Kidney (tissue), 14 donors: ENCODE data around the gene EYA4. TPM values are rescaled to one million over a fixed set of nuclear protein-coding genes. Genes with fewer than 3 reads are reported as not detected.

ENCODE experiments used
- DNase-seq, 5 donors: peaks; one replicate each; pipeline ENCODE4 v3.0.0-alpha.2; 2013 to 2020
- FAIRE-seq: peaks from 2 replicates; lab custom pipeline; 2012; peaks lifted over from hg19 to GRCh38; lab: Jason Lieb, UNC
- H3K27ac ChIP-seq, 2 donors: one replicate each; pipeline ENCODE4 v1.7.0; 2013; ENCODE audit warnings: low read depth in 2 of 2, low read length in 2 of 2, inconsistent platforms in 1 of 2
- H3K27me3 ChIP-seq: one replicate; pipeline ENCODE4 v1.7.1; 2013; ENCODE audit warnings: low read length, inconsistent platforms; ENCODE audit not compliant: control insufficient read depth, insufficient read depth
- H3K36me3 ChIP-seq, 3 donors: one replicate each; pipeline versions ENCODE4 v1.7.0 to v1.7.1; 2013; ENCODE audit warnings: low read length in 3 of 3, control low read depth in 1 of 3, inconsistent platforms in 1 of 3; ENCODE audit not compliant: insufficient read depth in 3 of 3, control insufficient read depth in 2 of 3
- H3K4me1 ChIP-seq, 3 donors: one replicate each; pipeline versions ENCODE4 v1.7.0 to v1.7.1; 2013; ENCODE audit warnings: low read length in 3 of 3, inconsistent platforms in 1 of 3, low read depth in 1 of 3; ENCODE audit not compliant: control insufficient read depth in 2 of 3, insufficient read depth in 2 of 3
- H3K4me3 ChIP-seq, 3 donors: one replicate each; pipeline versions ENCODE4 v1.7.0 to v1.8.1; 2013; ENCODE audit warnings: low read length in 3 of 3, control low read depth in 1 of 3, inconsistent platforms in 1 of 3
- H3K9ac ChIP-seq, 3 donors: one replicate each; pipeline versions ENCODE4 v1.7.0 to v1.7.1; 2013; ENCODE audit warnings: low read length in 3 of 3, control low read depth in 1 of 3, inconsistent platforms in 1 of 3
- H3K9me3 ChIP-seq, 3 donors: one replicate each; pipeline versions ENCODE4 v1.7.0 to v1.7.1; 2013; ENCODE audit warnings: low read length in 3 of 3, control low read depth in 1 of 3, inconsistent platforms in 1 of 3; ENCODE audit not compliant: control insufficient read depth in 2 of 3, insufficient read depth in 1 of 3
- intact Hi-C: fragments of 100-400 bp; cut with DNase I; formaldehyde crosslinking; loops from one replicate; pipeline ENCODE4 v1.11.1; 2022
- polyA plus RNA-seq: library from polyadenylated mRNA; stranded (reverse); fragments of 350-450 nt; fragmentation: Illumina TruSeq; extraction: RNeasy Lipid Tissue Mini Kit (QIAGEN cat#74804); gene quantifications from one replicate; pipeline ENCODE4 v1.2.3, GENCODE V29; 2014; ENCODE audit warnings: low read depth, low replicate concordance; ENCODE audit not compliant: insufficient read depth
- total RNA-seq: library from RNA; stranded (reverse); fragmentation: NEBNext Ultra II Directional; extraction: Animal tissue kit (Norgen Biotek cat#: 25700); gene quantifications from one replicate; pipeline ENCODE4 v1.2.1, GENCODE V29; 2021
- TF ChIP-seq, protein P1 (sequence below): IDR thresholded peaks from 3 replicates; pipeline ENCODE4 v1.5.1; 2012; ENCODE audit warnings: mild to moderate bottlenecking, moderate library complexity, borderline replicate concordance; ENCODE audit not compliant: insufficient read depth; ENCODE audit errors: extremely low read depth
- donor health status: control.
- donor health status: control.
- donor health status: control.
- donor health status: control.
- donor health status: control.
- donor health status: DM: yes; HTN: yes; CAD: no.
- donor health status: Normal renal cell carcinoma (clear cell type).

EYA4 gene
- total and polyA plus RNA-seq, 2 donors from 2014 or later: 0.99 to 5.0 TPM

DNA sequence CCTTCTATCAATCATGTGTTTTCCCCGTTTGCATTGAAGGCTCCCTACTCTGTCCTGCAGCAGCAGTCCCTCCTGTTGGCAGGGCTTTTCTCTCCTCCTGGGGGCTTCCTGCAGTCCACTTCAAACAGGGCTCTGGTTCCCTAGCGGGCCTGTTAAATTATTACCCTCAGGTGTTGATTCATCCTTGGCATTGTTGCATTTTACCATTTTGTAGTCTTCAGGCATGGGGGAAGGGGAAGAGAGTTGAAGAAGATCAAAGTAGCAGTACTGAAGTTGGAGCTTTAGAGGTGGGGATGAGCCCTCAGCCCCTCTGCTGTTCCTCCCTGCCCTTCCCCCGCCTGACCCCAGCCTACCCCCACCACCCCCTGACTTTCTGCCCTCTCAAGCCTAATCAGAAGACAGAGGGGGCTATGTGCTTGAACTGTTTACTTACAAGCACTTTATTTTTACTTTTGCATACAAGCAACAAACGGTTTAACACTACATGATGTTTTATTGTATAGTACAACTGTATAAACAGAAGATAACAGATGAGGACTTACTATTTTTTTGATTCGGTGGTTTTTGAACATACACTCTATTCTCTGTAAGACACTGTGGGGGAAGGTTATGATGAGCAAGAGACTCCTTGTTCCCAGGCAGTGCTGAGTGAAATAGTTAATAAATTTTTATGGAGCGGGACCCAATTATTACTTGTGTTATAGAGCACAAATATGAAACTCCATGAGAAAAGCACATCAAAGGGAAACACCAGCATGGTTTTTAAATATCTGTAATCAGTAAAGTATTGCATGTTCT lies 169.7 kb downstream of the EYA4 start:
- no peak overlapping the region for H3K27ac ChIP-seq
- no peaks in the 10 kb centered on the region for H3K4me1 ChIP-seq
- no peaks in the 10 kb centered on the region for H3K36me3 ChIP-seq
- DNase-seq (no peak), FAIRE-seq (no peak)
- TF ChIP-seq, protein P1, sequence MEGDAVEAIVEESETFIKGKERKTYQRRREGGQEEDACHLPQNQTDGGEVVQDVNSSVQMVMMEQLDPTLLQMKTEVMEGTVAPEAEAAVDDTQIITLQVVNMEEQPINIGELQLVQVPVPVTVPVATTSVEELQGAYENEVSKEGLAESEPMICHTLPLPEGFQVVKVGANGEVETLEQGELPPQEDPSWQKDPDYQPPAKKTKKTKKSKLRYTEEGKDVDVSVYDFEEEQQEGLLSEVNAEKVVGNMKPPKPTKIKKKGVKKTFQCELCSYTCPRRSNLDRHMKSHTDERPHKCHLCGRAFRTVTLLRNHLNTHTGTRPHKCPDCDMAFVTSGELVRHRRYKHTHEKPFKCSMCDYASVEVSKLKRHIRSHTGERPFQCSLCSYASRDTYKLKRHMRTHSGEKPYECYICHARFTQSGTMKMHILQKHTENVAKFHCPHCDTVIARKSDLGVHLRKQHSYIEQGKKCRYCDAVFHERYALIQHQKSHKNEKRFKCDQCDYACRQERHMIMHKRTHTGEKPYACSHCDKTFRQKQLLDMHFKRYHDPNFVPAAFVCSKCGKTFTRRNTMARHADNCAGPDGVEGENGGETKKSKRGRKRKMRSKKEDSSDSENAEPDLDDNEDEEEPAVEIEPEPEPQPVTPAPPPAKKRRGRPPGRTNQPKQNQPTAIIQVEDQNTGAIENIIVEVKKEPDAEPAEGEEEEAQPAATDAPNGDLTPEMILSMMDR: no peak
- intact Hi-C loops: no loop called here
- H3K9me3 ChIP-seq: no peaks in the 10 kb centered on the region
- no peaks in the 10 kb centered on the region for H3K27me3 ChIP-seq
- H3K9ac ChIP-seq: no peak overlapping the region
- no peak overlapping the region for H3K4me3 ChIP-seq

DNA sequence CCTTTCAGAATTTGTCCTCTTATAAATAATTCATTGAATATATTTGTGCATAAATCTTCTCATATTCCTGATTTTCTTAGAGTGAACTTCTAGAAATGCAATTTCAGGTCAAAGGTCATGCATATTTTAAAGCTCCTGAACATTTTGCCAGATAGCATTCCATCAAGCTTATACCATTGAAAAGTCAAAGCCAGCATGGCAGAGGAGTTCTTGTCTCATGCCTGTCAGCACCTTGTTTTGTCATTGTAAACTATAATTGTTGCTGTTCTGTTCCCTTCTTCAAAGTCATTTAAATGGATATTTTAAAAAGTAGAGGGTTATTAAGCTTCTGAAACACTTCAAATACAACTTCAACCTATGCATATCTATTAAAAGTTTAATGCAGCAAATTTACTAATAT lies 170.6 kb downstream of the EYA4 start:
- TF ChIP-seq, protein P1: no peak
- DNase-seq (no peak), FAIRE-seq (no peak)
- Histone ChIP-seq H3K27me3 (no peaks in the 10 kb centered on the region), H3K4me3 (no peak overlapping the region), H3K9ac (no peak overlapping the region), H3K27ac (no peak overlapping the region), H3K36me3 (no peaks in the 10 kb centered on the region), H3K4me1 (no peaks in the 10 kb centered on the region), H3K9me3 (no peaks in the 10 kb centered on the region)
- intact Hi-C loops: no loop called here

DNA sequence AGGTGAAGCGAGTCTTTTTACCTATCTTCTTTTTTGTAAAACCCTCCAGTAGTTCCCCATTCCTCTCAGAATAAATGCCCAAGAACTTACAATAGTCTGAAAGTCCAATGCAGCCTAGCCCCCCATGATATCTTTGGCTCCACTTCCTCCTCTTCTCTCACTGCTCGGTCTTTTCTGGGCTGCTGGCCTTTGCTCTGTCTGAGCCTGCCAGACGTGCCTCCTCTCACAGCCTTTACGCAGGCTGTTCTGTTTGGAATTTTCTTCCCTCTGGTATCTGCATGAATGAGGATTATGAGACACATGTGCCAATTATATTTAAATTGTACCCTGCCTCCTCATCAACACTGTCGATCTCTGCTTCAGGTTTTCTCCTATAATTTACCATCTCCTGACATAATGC lies 174.1 kb downstream of the EYA4 start:
- FAIRE-seq (no peak), DNase-seq (no peak)
- H3K27me3 ChIP-seq: no peaks in the 10 kb centered on the region
- no peak overlapping the region for H3K9ac ChIP-seq
- intact Hi-C loops: no loop called here
- no peaks in the 10 kb centered on the region for H3K9me3 ChIP-seq
- H3K36me3 ChIP-seq: no peaks in the 10 kb centered on the region
- no peaks in the 10 kb centered on the region for H3K4me1 ChIP-seq
- H3K27ac ChIP-seq: no peak overlapping the region
- H3K4me3 ChIP-seq: no peak overlapping the region
- TF ChIP-seq, protein P1: no peak
